ENCODE measurements around the gene LRCH3. TPM values are rescaled to one million over a fixed set of nuclear protein-coding genes. Genes with fewer than 3 reads are reported as not detected.
A peak's percentile ranks its signal among the peaks of the same experiment; 100 is the strongest.

Gene LRCH3
- polyA plus RNA-seq, 2 donors = 7.0 to 13.1 TPM

- H3K4me1 ChIP-seq (ENCODE audit: control insufficient read depth in 2 of 2, insufficient read depth in 2 of 2, low read length in 1 of 2) = no peaks in the 10 kb centered on the region
- H3K4me3 ChIP-seq (ENCODE audit: low read depth in 1 of 2, low read length in 2 of 2) = no peak overlapping the region
- H3K36me3 ChIP-seq (ENCODE audit: control insufficient read depth in 2 of 2, insufficient read depth in 2 of 2, low read length in 1 of 2) = no peaks in the 10 kb centered on the region
- 86 to 92% methylated on average over 3 of the region's 3 CpGs for WGBS, 2 donors
- no peaks in the 10 kb centered on the region for H3K27me3 ChIP-seq (ENCODE audit: control insufficient read depth in 1 of 2, insufficient read depth in 2 of 2, low read length in 2 of 2)
- H3K9me3 ChIP-seq (ENCODE audit: control insufficient read depth in 2 of 2, insufficient read depth in 1 of 2, low read depth in 1 of 2, low read length in 1 of 2) = no peaks in the 10 kb centered on the region
- H3K27ac ChIP-seq (ENCODE audit: low read depth in 2 of 2, low read length in 1 of 2) = no peak overlapping the region
Measured at GRCh38 chr3:197789309-197789708, 1.7 kb upstream of the LRCH3 start.

- no peaks in the 10 kb centered on the region for H3K4me1 ChIP-seq (ENCODE audit: control insufficient read depth in 2 of 2, insufficient read depth in 2 of 2, low read length in 1 of 2)
- WGBS, 2 donors = 62 to 81% methylated on average over 1 of the region's 1 CpG
- no peaks in the 10 kb centered on the region for H3K36me3 ChIP-seq (ENCODE audit: control insufficient read depth in 2 of 2, insufficient read depth in 2 of 2, low read length in 1 of 2)
- H3K27ac ChIP-seq (ENCODE audit: low read depth in 2 of 2, low read length in 1 of 2) = no peak overlapping the region
- no peak overlapping the region for H3K4me3 ChIP-seq (ENCODE audit: low read depth in 1 of 2, low read length in 2 of 2)
- H3K27me3 ChIP-seq (ENCODE audit: control insufficient read depth in 1 of 2, insufficient read depth in 2 of 2, low read length in 2 of 2) = no peaks in the 10 kb centered on the region
- H3K9me3 ChIP-seq (ENCODE audit: control insufficient read depth in 2 of 2, insufficient read depth in 1 of 2, low read depth in 1 of 2, low read length in 1 of 2) = no peaks in the 10 kb centered on the region
Measured at GRCh38 chr3:197790033-197790432, 1.0 kb upstream of the LRCH3 start.

- 16 to 18% methylated on average over 25 of the region's 25 CpGs for WGBS, 2 donors
- Histone ChIP-seq H3K27ac (ENCODE audit: low read depth in 2 of 2, low read length in 1 of 2) (peak overlapping the region; percentile 97 to 98), H3K4me1 (ENCODE audit: control insufficient read depth in 2 of 2, insufficient read depth in 2 of 2, low read length in 1 of 2) (no peaks in the 10 kb centered on the region), H3K36me3 (ENCODE audit: control insufficient read depth in 2 of 2, insufficient read depth in 2 of 2, low read length in 1 of 2) (no peaks in the 10 kb centered on the region), H3K27me3 (ENCODE audit: control insufficient read depth in 1 of 2, insufficient read depth in 2 of 2, low read length in 2 of 2) (no peaks in the 10 kb centered on the region), H3K4me3 (ENCODE audit: low read depth in 1 of 2, low read length in 2 of 2) (peak overlapping the region; percentile 73 to 94), H3K9me3 (ENCODE audit: control insufficient read depth in 2 of 2, insufficient read depth in 1 of 2, low read depth in 1 of 2, low read length in 1 of 2) (no peaks in the 10 kb centered on the region)
Measured at GRCh38 chr3:197791892-197792647, 1.0 kb downstream of the LRCH3 start.

- Histone ChIP-seq H3K27ac (ENCODE audit: low read depth in 2 of 2, low read length in 1 of 2) (no peak overlapping the region), H3K4me3 (ENCODE audit: low read depth in 1 of 2, low read length in 2 of 2) (no peak overlapping the region)
- 10 to 19% methylated on average over 2 of the region's 2 CpGs for WGBS, 2 donors
Measured at GRCh38 chr3:197793247-197793646, 2.2 kb downstream of the LRCH3 start.

GRCh38 chr3:197794115-197794514 lies 3.1 kb downstream of the LRCH3 start:
- Histone ChIP-seq H3K9me3 (ENCODE audit: control insufficient read depth in 2 of 2, insufficient read depth in 1 of 2, low read depth in 1 of 2, low read length in 1 of 2) (no peaks in the 10 kb centered on the region), H3K4me1 (ENCODE audit: control insufficient read depth in 2 of 2, insufficient read depth in 2 of 2, low read length in 1 of 2) (no peaks in the 10 kb centered on the region), H3K27ac (ENCODE audit: low read depth in 2 of 2, low read length in 1 of 2) (no peak overlapping the region), H3K27me3 (ENCODE audit: control insufficient read depth in 1 of 2, insufficient read depth in 2 of 2, low read length in 2 of 2) (no peaks in the 10 kb centered on the region), H3K36me3 (ENCODE audit: control insufficient read depth in 2 of 2, insufficient read depth in 2 of 2, low read length in 1 of 2) (no peaks in the 10 kb centered on the region), H3K4me3 (ENCODE audit: low read depth in 1 of 2, low read length in 2 of 2) (no peak overlapping the region)
- 83 to 93% methylated on average over 1 of the region's 1 CpG for WGBS, 2 donors

More at GRCh38 chr3:197793247-197793646, 2.2 kb downstream of the LRCH3 start:
- no peaks in the 10 kb centered on the region for H3K4me1 ChIP-seq (ENCODE audit: control insufficient read depth in 2 of 2, insufficient read depth in 2 of 2, low read length in 1 of 2)
- no peaks in the 10 kb centered on the region for H3K27me3 ChIP-seq (ENCODE audit: control insufficient read depth in 1 of 2, insufficient read depth in 2 of 2, low read length in 2 of 2)
- no peaks in the 10 kb centered on the region for H3K9me3 ChIP-seq (ENCODE audit: control insufficient read depth in 2 of 2, insufficient read depth in 1 of 2, low read depth in 1 of 2, low read length in 1 of 2)
- no peaks in the 10 kb centered on the region for H3K36me3 ChIP-seq (ENCODE audit: control insufficient read depth in 2 of 2, insufficient read depth in 2 of 2, low read length in 1 of 2)

GRCh38 chr3:197795200-197795599 lies 4.1 kb downstream of the LRCH3 start:
- Histone ChIP-seq H3K9me3 (ENCODE audit: control insufficient read depth in 2 of 2, insufficient read depth in 1 of 2, low read depth in 1 of 2, low read length in 1 of 2) (no peaks in the 10 kb centered on the region), H3K4me1 (ENCODE audit: control insufficient read depth in 2 of 2, insufficient read depth in 2 of 2, low read length in 1 of 2) (no peaks in the 10 kb centered on the region), H3K27ac (ENCODE audit: low read depth in 2 of 2, low read length in 1 of 2) (no peak overlapping the region), H3K36me3 (ENCODE audit: control insufficient read depth in 2 of 2, insufficient read depth in 2 of 2, low read length in 1 of 2) (no peaks in the 10 kb centered on the region), H3K4me3 (ENCODE audit: low read depth in 1 of 2, low read length in 2 of 2) (no peak overlapping the region), H3K27me3 (ENCODE audit: control insufficient read depth in 1 of 2, insufficient read depth in 2 of 2, low read length in 2 of 2) (no peaks in the 10 kb centered on the region)
- WGBS, 2 donors = 98 to 100% methylated on average over 1 of the region's 1 CpG

GRCh38 chr3:197796087-197796486 lies 5.0 kb downstream of the LRCH3 start:
- WGBS, 2 donors = 59 to 66% methylated on average over 4 of the region's 4 CpGs
- H3K9me3 ChIP-seq (ENCODE audit: control insufficient read depth in 2 of 2, insufficient read depth in 1 of 2, low read depth in 1 of 2, low read length in 1 of 2) = no peaks in the 10 kb centered on the region
- H3K4me1 ChIP-seq (ENCODE audit: control insufficient read depth in 2 of 2, insufficient read depth in 2 of 2, low read length in 1 of 2) = no peaks in the 10 kb centered on the region
- H3K27ac ChIP-seq (ENCODE audit: low read depth in 2 of 2, low read length in 1 of 2) = no peak overlapping the region
- H3K36me3 ChIP-seq (ENCODE audit: control insufficient read depth in 2 of 2, insufficient read depth in 2 of 2, low read length in 1 of 2) = no peaks in the 10 kb centered on the region
- no peak overlapping the region for H3K4me3 ChIP-seq (ENCODE audit: low read depth in 1 of 2, low read length in 2 of 2)
- H3K27me3 ChIP-seq (ENCODE audit: control insufficient read depth in 1 of 2, insufficient read depth in 2 of 2, low read length in 2 of 2) = no peaks in the 10 kb centered on the region

GRCh38 chr3:197798863-197799262 lies 7.8 kb downstream of the LRCH3 start:
- H3K4me3 ChIP-seq (ENCODE audit: low read depth in 1 of 2, low read length in 2 of 2) = no peak overlapping the region
- WGBS, 2 donors = 64 to 71% methylated on average over 3 of the region's 3 CpGs
- H3K27ac ChIP-seq (ENCODE audit: low read depth in 2 of 2, low read length in 1 of 2) = no peak overlapping the region
- H3K4me1 ChIP-seq (ENCODE audit: control insufficient read depth in 2 of 2, insufficient read depth in 2 of 2, low read length in 1 of 2) = no peaks in the 10 kb centered on the region
- H3K9me3 ChIP-seq (ENCODE audit: control insufficient read depth in 2 of 2, insufficient read depth in 1 of 2, low read depth in 1 of 2, low read length in 1 of 2) = no peaks in the 10 kb centered on the region
- no peaks in the 10 kb centered on the region for H3K36me3 ChIP-seq (ENCODE audit: control insufficient read depth in 2 of 2, insufficient read depth in 2 of 2, low read length in 1 of 2)
- H3K27me3 ChIP-seq (ENCODE audit: control insufficient read depth in 1 of 2, insufficient read depth in 2 of 2, low read length in 2 of 2) = no peaks in the 10 kb centered on the region

GRCh38 chr3:197800379-197800778 lies 9.3 kb downstream of the LRCH3 start:
- 78 to 85% methylated on average over 3 of the region's 3 CpGs for WGBS, 2 donors
- H3K9me3 ChIP-seq (ENCODE audit: control insufficient read depth in 2 of 2, insufficient read depth in 1 of 2, low read depth in 1 of 2, low read length in 1 of 2) = no peaks in the 10 kb centered on the region
- no peak overlapping the region for H3K27ac ChIP-seq (ENCODE audit: low read depth in 2 of 2, low read length in 1 of 2)
- no peaks in the 10 kb centered on the region for H3K27me3 ChIP-seq (ENCODE audit: control insufficient read depth in 1 of 2, insufficient read depth in 2 of 2, low read length in 2 of 2)
- no peaks in the 10 kb centered on the region for H3K4me1 ChIP-seq (ENCODE audit: control insufficient read depth in 2 of 2, insufficient read depth in 2 of 2, low read length in 1 of 2)
- no peak overlapping the region for H3K4me3 ChIP-seq (ENCODE audit: low read depth in 1 of 2, low read length in 2 of 2)
- no peaks in the 10 kb centered on the region for H3K36me3 ChIP-seq (ENCODE audit: control insufficient read depth in 2 of 2, insufficient read depth in 2 of 2, low read length in 1 of 2)
